ENCODE results near the gene CSKMT.
A peak's percentile ranks its signal among the peaks of the same experiment; 100 is the strongest.
"Not testable (repeated sequence)": the region's sequence is repeated elsewhere in the genome, so short reads cannot be mapped to it uniquely, and the experiment has no call there.

The CSKMT gene

GRCh38 chr11:62656796-62657429 lies 8.2 kb upstream of the CSKMT start:
- peak; percentile 18 for DNase-seq

- DNase-seq = peak; percentile 82
Observed at GRCh38 chr11:62664405-62665074, 572 bp upstream of the CSKMT start.

DNA sequence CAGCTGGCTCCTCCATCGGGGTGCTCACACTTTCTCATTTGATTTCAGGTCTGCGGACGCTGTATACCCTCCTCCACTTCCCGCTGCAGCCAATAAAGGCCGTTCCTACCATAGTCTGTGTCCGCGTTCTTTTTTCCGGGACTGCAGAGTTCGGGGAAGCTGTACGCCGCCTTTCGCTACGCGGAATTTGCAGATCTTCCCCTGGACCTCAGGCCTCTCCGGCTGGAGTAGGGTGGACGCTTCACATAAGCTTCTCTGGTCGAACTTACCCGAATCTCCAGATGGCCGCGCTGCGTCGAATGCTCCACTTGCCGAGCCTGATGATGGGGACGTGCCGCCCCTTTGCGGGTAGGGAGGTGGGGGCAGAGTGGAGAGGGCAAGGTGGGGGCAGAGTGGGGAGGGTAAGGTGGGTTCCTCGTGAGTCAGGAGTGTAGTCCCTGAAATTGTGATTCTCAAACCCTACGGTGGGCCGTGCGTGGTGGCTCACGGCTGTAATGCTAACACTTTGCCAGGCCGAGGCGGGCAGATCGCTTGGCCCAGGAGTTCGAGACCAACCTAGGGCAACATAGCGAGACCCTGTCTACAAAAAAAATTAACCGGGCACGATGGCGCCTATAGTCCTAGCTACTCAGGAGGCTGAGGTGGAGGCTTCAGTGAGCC lies 617 bp downstream of the CSKMT start:
- peak; percentile 82 for DNase-seq

DNA sequence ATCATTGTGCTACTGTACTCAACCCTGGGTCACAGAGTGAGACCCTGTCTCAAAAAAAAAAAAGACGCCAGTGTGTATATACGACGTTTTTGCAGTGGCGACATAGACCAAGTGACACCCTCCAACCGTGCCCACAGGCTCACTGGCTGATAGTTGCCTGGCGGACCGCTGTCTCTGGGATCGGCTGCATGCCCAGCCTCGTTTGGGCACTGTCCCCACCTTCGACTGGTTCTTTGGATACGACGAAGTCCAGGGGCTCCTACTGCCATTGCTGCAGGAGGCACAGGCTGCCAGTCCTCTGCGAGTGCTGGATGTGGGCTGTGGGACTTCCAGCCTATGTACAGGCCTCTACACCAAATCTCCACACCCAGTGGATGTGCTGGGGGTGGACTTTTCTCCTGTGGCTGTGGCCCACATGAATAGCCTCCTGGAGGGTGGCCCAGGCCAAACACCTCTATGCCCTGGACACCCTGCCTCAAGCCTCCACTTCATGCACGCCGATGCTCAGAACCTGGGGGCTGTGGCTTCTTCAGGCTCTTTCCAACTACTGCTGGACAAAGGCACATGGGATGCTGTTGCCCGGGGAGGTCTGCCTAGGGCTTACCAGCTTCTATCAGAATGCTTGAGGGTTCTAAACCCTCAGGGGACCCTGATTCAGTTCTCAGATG lies 1.3 kb downstream of the CSKMT start:
- DNase-seq = peak; percentile 54

DNA sequence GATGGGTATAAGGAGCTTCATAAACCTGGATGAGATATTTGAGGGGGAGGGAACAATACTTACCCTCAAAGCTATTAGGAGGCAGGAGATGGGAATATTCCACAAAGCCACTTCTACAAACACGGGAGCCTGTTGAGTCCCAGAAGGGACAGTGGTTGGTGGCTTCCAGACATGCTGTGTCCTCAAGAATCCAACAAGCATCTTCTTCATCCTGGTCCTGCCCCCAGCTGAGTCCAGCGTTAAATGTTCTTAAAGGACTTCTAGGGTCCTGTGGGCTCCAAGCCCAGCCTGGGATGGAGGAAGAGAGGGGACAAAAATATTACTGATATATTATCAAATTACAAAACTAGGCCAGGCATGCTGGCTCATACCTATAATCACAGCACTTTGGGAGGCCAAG lies 2.3 kb downstream of the CSKMT start:
- no peak for DNase-seq

- peak; percentile 31 for DNase-seq
Observed at GRCh38 chr11:62669420-62670161, 4.5 kb downstream of the CSKMT start.

DNA sequence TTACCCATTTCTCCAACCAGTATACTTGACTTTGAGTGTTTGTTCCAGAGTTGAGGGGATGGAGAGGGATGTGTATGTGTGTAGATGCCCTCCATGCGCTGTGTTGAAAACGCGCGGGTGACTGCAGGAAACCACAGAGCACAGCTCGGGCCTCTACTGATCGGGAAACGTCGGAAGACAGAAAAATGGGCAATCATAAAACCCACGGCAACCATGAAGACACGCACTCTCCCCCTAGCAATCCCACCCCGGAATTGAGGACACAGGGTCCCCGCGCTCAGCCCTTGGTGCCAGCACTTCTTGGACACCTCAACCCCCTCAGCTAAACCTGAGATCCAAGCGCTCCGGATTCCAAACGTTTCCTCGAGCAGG lies 6.1 kb downstream of the CSKMT start:
- no peak for DNase-seq

DNA sequence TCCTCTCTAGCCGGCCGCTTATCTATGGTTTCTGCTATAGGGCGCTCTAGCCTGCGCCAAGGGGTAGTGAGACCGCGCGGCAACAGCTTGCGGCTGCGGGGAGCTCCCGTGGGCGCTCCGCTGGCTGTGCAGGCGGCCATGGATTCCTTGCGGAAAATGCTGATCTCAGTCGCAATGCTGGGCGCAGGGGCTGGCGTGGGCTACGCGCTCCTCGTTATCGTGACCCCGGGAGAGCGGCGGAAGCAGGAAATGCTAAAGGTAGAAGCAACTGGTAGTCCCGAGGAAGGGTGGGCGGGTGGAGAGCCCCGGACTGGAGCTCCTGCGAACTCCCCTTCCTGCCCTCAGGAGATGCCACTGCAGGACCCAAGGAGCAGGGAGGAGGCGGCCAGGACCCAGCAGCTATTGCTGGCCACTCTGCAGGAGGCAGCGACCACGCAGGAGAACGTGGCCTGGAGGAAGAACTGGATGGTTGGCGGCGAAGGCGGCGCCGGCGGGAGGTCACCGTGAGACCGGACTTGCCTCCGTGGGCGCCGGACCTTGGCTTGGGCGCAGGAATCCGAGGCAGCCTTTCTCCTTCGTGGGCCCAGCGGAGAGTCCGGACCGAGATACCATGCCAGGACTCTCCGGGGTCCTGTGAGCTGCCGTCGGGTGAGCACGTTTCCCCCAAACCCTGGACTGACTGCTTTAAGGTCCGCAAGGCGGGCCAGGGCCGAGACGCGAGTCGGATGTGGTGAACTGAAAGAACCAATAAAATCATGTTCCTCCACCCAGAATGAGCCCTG lies 6.7 kb downstream of the CSKMT start, which contains the start of the genes LBHD1 and UQCC3:
Gene LBHD1, minus strand, starts transcription at position 660 of the 782 bp plus-strand sequence. CDS start 2,236 bp downstream, outside the sequence.
Gene UQCC3, plus strand, starts transcription at position 66 of the 782 bp plus-strand sequence. Its CDS starts 73 bp downstream, at position 139.
- DNase-seq = peak; percentile 92

DNA sequence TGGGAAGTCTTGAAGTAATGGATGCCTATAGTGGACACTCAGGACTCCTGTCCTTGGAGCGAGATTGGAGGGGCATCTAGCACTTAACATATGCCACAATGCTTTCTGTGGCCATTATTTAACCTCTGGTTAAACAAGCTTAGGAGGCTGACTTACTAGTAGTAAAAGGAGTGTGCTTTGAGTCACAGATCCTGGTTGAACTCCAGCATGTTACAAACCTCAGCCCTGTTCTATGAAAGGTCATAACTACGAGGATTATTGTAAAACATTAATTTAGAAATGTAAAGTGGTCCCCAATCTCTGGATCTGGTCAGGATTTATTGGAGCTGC lies 8.0 kb downstream of the CSKMT start:
- no peak for DNase-seq

GRCh38 chr11:62675415-62675814 lies 10.3 kb downstream of the CSKMT start:
- DNase-seq = not testable (repeated sequence)

- DNase-seq = no peak
Observed at GRCh38 chr11:62676698-62677097, 11.6 kb downstream of the CSKMT start.

- no peak for DNase-seq
Observed at GRCh38 chr11:62677156-62677555, 12.0 kb downstream of the CSKMT start.

GRCh38 chr11:62677714-62678113 lies 12.6 kb downstream of the CSKMT start:
- DNase-seq = no peak

- no peak for DNase-seq
Observed at GRCh38 chr11:62678433-62678769, 13.3 kb downstream of the CSKMT start.

DNA sequence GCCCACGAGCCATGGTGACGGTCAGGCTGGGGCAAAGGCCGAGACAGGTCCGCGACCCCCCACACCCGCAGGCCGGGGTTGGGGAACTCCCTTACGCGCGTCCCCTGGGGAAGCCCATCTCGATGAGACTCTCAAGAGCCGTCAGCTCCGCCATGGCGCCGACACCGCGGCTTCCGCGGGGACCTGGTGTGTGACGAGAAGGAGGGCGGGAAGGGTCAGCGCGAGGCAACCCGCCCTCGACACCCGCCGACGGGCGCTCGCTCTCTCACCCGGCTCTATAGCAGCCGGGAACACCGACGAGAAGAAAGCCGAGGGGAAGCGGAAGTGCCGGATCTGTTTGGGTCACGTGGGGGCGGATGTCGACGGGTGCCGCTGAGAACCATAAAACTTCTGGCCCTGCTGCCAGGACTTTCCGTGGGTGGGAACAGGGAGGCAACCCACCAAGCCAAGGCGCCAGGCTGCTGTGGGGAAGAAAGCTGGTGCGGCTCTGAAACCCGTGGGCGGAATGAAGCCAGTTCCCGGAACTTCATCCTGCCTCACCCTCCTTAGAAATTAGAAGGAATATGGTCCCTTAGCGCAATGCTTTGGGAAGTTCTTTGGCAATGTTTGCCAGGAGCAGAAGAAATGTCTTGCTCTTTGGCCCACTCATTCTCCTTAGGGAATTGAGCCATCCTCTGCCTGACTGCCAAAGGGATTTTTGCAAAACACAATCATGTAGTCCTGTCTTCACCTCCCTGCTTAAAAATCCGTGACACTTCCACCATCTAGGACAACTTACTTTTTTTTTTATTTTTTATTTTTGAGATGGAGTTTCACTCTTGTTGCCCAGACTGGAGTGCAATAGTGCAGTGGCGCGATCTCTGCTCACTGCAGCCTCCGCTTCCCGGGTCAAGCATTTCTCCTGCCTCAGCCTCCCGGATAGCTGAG lies 13.9 kb downstream of the CSKMT start, which contains the start of gene UBXN1:
Gene UBXN1, minus strand, starts transcription at position 304 of the 927 bp plus-strand sequence. Its CDS starts 150 bp downstream, at position 154.
- peak; percentile 93 for DNase-seq

DNA sequence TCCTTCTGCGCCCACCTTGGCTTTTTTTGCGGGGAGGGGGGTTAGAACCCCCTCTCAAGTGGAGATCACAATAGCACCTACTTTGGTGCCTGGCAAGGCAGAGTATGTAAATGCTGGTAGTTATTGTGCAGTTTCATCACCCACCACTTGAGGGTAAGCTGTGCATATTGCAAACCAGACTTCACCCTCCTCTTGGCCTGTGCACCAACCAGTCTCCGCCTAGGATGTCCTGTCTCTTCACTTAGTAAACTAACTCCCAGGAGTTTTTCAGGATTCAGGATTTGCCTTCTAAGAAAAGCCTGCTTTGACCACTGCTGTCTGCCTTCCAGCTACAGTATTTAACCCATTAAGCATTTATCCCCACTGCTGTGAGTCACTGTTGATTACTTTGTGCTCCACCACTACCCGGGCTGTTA lies 15.7 kb downstream of the CSKMT start:
- peak; percentile 88 for DNase-seq

GRCh38 chr11:62682518-62682917 lies 17.4 kb downstream of the CSKMT start:
- DNase-seq = no peak

GRCh38 chr11:62687508-62688396 lies 22.6 kb downstream of the CSKMT start:
- no peak for DNase-seq

DNA sequence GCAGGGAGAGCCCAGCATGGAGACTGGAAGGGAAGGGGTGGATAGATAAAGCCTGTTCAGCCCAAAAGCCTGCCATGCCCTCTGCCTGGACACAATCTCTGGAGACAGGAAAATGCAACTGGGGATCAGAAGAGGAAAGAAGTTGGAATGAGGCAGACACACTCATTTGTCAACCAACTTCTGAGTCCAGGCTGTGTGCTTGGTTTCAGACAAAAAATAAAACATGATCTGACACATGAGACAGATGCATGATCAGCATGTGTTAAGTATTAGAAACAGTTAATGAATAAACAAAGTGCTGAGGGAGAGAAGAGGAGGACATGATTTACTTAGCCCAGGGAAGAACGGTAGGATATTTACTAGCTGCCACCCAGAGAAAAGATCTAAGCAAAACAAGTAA lies 23.4 kb downstream of the CSKMT start:
- DNase-seq = no peak

Measured in OCI-M1 (cell line).